Hepatocyte (in vitro differentiated cells): ENCODE data around the gene GPC2. TPM values are rescaled to one million over a fixed set of nuclear protein-coding genes. Genes with fewer than 3 reads are reported as not detected.

Experiments
- DNase-seq: peaks from one replicate; pipeline ENCODE4 v3.0.0-alpha.2; 2016; ENCODE audit warnings: low spot score
- H2AFZ ChIP-seq: fragments of 200-600 bp; sonication (generic); 2 replicates; pipeline ENCODE4 v1.6.0; 2016; ENCODE audit warnings: antibody characterized with exemption, mild to moderate bottlenecking
- H3K27ac ChIP-seq: fragments of 200-600 bp; sonication (generic); 2 replicates; pipeline ENCODE4 v1.5.1; 2016; ENCODE audit warnings: mild to moderate bottlenecking
- H3K27me3 ChIP-seq: fragments of 200-600 bp; sonication (generic); 2 replicates; pipeline ENCODE4 v1.6.1; 2016
- H3K36me3 ChIP-seq: fragments of 200-600 bp; sonication (generic); replicated peaks from 2 replicates; pipeline ENCODE4 v1.5.1; 2016; ENCODE audit warnings: low read depth; ENCODE audit not compliant: insufficient read depth
- H3K4me1 ChIP-seq: fragments of 200-600 bp; sonication (generic); 2 replicates; pipeline ENCODE4 v1.5.1; 2016; ENCODE audit warnings: mild to moderate bottlenecking, moderate library complexity; ENCODE audit not compliant: insufficient read depth
- H3K4me2 ChIP-seq: fragments of 200-600 bp; sonication (generic); 2 replicates; pipeline ENCODE4 v1.6.0; 2016
- H3K4me3 ChIP-seq: fragments of 200-600 bp; sonication (generic); 2 replicates; pipeline ENCODE4 v1.5.1; 2016; ENCODE audit warnings: mild to moderate bottlenecking
- H3K79me2 ChIP-seq: fragments of 200-600 bp; sonication (generic); 2 replicates; pipeline ENCODE4 v1.6.0; 2017; ENCODE audit warnings: mild to moderate bottlenecking
- H3K9me2 ChIP-seq: fragments of 200-600 bp; sonication (generic); replicated peaks from 2 replicates; pipeline ENCODE4 v1.6.0; 2017; ENCODE audit warnings: mild to moderate bottlenecking; ENCODE audit not compliant: insufficient read depth
- H3K9me3 ChIP-seq: fragments of 200-600 bp; sonication (generic); 2 replicates; pipeline ENCODE4 v1.5.1; 2016; ENCODE audit warnings: low read depth, mild to moderate bottlenecking
- H4K20me1 ChIP-seq: fragments of 200-600 bp; sonication (generic); 2 replicates; pipeline ENCODE4 v1.6.0; 2016; ENCODE audit warnings: mild to moderate bottlenecking; ENCODE audit not compliant: insufficient read depth, poor library complexity, severe bottlenecking
- EZH2 ChIP-seq: fragments of 200-600 bp; sonication (generic); IDR thresholded peaks from 2 replicates; pipeline ENCODE4 v1.6.1; 2016; ENCODE audit warnings: antibody characterized with exemption, mild to moderate bottlenecking, borderline replicate concordance
- EZH2phosphoT487 ChIP-seq: fragments of 200-600 bp; sonication (generic); IDR thresholded peaks from one replicate; pipeline ENCODE4 v1.6.1; 2018; ENCODE audit warnings: antibody characterized with exemption, mild to moderate bottlenecking, low read depth, moderate library complexity; ENCODE audit not compliant: unreplicated experiment, severe bottlenecking
- WGBS: methylation state at CpG from one replicate; pipeline ENCODE4 v1.1.6; 2016; ENCODE audit warnings: low lambda C conversion rate; ENCODE audit errors: missing lambda C conversion rate; 5-methylcytosine and 5-hydroxymethylcytosine counted together
- polyA plus RNA-seq: library from polyadenylated mRNA; unstranded; fragments of >200 nt; fragmentation: Nextera tagmentation; extraction: Ambion mirVana; gene quantifications from 2 replicates; pipeline ENCODE4 v1.2.1, GENCODE V29; 2016
- total RNA-seq: library from RNA; depleted of rRNA; stranded (reverse); fragments of >200 nt; gene quantifications from 2 replicates; pipeline ENCODE4 v1.2.3, GENCODE V29; 2014
- TF ChIP-seq, protein P1 (sequence below): fragments of 200-600 bp; sonication (generic); IDR thresholded peaks from 2 replicates; pipeline ENCODE4 v1.5.1; 2016; ENCODE audit warnings: antibody characterized with exemption, mild to moderate bottlenecking; ENCODE audit not compliant: poor library complexity

Gene GPC2
- total and polyA plus RNA-seq, 2 experiments from 2014 or later = 2.0 to 3.2 TPM

DNA sequence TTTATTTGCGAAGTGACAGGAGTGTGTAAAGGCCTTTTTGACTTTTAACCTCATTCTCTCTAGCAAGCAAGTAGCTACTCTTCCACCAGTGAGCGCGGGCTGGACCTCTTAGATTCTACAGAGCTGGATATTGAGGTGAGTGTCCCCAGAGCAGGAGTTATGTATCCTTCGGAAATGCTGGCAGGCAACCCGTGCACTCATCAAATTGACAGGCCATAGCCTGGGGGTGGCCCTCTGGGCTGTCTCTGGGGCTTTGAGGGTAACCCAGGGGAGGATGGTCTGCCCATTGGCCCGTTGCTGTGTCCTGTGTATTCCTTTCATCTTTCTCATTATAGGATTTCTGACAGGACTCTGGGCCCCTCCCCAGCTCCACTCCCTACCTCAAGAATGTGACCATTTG lies 36.5 kb upstream of the GPC2 start:
- H3K4me3 ChIP-seq = no peak overlapping the region
- WGBS = 53% methylated on average over 6 of the region's 6 CpGs
- no peaks in the 10 kb centered on the region for H3K79me2 ChIP-seq
- no peaks in the 10 kb centered on the region for H4K20me1 ChIP-seq
- no peak overlapping the region for H3K27ac ChIP-seq
- H3K9me3 ChIP-seq = no peaks in the 10 kb centered on the region
- H3K4me2 ChIP-seq = no peak overlapping the region
- peaks cover 6% of the 10 kb centered on the region for H3K27me3 ChIP-seq
- H3K9me2 ChIP-seq = no peaks in the 10 kb centered on the region
- no peak overlapping the region for H2AFZ ChIP-seq
- H3K4me1 ChIP-seq = no peaks in the 10 kb centered on the region
- DNase-seq = no peak
- TF ChIP-seq, protein P1, sequence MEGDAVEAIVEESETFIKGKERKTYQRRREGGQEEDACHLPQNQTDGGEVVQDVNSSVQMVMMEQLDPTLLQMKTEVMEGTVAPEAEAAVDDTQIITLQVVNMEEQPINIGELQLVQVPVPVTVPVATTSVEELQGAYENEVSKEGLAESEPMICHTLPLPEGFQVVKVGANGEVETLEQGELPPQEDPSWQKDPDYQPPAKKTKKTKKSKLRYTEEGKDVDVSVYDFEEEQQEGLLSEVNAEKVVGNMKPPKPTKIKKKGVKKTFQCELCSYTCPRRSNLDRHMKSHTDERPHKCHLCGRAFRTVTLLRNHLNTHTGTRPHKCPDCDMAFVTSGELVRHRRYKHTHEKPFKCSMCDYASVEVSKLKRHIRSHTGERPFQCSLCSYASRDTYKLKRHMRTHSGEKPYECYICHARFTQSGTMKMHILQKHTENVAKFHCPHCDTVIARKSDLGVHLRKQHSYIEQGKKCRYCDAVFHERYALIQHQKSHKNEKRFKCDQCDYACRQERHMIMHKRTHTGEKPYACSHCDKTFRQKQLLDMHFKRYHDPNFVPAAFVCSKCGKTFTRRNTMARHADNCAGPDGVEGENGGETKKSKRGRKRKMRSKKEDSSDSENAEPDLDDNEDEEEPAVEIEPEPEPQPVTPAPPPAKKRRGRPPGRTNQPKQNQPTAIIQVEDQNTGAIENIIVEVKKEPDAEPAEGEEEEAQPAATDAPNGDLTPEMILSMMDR = no peak
- TF ChIP-seq EZH2 = no peak
- no peak for TF ChIP-seq EZH2phosphoT487
- H3K36me3 ChIP-seq = no peaks in the 10 kb centered on the region

DNA sequence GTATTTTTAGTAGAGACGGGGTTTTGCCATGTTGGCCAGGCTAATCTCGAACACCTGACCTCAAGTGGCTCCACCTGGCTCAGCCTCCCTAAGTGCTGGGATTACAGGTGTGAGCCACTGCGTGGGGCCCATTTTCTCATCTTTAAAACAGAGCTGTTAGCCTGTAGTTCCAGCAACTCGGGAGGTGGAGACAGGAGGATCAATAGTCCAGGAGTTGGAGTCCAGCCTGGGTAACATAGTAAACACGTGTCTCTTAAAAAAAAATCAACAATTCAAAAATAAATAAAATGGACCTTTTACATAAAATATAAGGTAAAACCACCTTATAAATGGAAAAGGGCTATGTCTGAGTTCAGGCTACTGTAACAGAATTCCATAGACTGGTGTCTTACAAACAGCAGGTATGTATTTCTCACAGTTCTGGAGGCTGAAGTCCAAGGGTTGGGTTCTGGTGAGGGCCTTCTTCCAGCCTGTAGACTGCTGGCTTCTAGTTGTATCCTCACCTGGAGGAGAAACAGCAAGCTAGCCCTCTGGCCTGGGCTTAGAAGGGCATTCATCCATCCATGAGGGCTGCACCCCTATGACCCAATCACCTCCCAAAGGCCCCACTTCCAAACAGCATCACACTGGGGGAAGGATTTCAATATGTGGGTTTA lies 35.6 kb upstream of the GPC2 start:
- TF ChIP-seq EZH2 = no peak
- TF ChIP-seq, protein P1 = no peak
- TF ChIP-seq EZH2phosphoT487 = no peak
- Histone ChIP-seq H4K20me1 (no peaks in the 10 kb centered on the region), H3K9me2 (no peaks in the 10 kb centered on the region), H3K27me3 (peaks cover 6% of the 10 kb centered on the region), H3K4me3 (no peak overlapping the region), H3K9me3 (no peaks in the 10 kb centered on the region), H2AFZ (no peak overlapping the region), H3K27ac (no peak overlapping the region), H3K4me1 (no peaks in the 10 kb centered on the region), H3K79me2 (no peaks in the 10 kb centered on the region), H3K4me2 (no peak overlapping the region), H3K36me3 (no peaks in the 10 kb centered on the region)
- WGBS = 83% methylated on average over 5 of the region's 5 CpGs
- DNase-seq = no peak

GRCh38 chr7:100211342-100211780 lies 34.2 kb upstream of the GPC2 start:
- Histone ChIP-seq H3K9me2 (no peaks in the 10 kb centered on the region), H3K4me3 (no peak overlapping the region), H3K27me3 (peaks cover 6% of the 10 kb centered on the region), H3K4me2 (no peak overlapping the region), H4K20me1 (no peaks in the 10 kb centered on the region), H3K27ac (no peak overlapping the region), H3K36me3 (no peaks in the 10 kb centered on the region), H3K79me2 (no peaks in the 10 kb centered on the region), H3K9me3 (no peaks in the 10 kb centered on the region), H3K4me1 (no peaks in the 10 kb centered on the region), H2AFZ (no peak overlapping the region)
- 89% methylated on average over 7 of the region's 7 CpGs for WGBS
- DNase-seq = no peak
- TF ChIP-seq, protein P1 = no peak
- TF ChIP-seq EZH2 (no peak), EZH2phosphoT487 (no peak)
